HG03280 (cell line): ENCODE results near the gene HOXC10.

ENCODE experiments used
- ATAC-seq: cut with Tn5 transposase; IDR thresholded peaks from one replicate; pipeline ENCODE4 v1.9.1; 2021; ENCODE audit warnings: mild to moderate bottlenecking, moderate library complexity; ENCODE audit not compliant: unreplicated experiment

Gene HOXC10

GRCh38 chr12:53988541-53989226, 3.7 kb downstream of the HOXC10 start:
- no peak for ATAC-seq

DNA sequence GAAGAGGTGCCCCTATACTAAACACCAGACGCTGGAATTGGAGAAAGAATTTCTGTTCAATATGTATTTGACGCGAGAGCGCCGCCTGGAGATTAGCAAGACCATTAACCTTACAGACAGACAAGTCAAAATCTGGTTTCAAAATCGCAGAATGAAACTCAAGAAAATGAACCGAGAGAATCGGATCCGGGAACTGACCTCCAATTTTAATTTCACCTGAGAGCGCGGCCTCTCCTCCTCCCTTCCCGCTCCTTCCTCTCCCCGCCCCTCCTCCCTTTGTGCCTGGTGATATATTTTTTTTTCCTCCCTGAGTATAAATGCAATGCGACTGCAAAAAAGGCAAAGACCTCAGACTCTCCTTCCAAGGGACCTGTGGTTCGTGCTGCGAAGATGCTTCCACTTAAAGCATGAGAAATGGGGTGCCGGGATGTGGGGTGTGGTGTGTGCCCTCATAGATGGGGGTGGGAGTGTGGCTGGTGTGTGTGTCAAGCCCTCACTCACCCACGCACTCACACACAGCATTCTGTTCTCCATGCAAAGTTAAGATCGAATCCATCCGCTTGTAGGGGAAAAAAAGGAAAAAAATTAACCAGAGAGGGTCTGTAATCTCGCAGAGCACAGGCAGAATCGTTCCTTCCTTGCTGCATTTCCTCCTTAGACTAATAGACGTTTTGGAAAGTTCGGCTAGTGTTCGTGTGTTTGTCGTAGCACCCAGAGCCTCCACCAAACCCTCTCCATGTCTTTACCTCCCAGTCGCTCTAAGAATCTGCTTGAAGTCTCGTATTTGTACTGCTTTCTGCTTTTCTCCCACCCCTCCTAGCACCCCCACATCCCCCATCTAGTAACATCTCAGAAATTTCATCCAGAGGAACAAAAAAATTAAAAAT, 4.5 kb downstream of the HOXC10 start:
- ATAC-seq, result peak; percentile 47

DNA sequence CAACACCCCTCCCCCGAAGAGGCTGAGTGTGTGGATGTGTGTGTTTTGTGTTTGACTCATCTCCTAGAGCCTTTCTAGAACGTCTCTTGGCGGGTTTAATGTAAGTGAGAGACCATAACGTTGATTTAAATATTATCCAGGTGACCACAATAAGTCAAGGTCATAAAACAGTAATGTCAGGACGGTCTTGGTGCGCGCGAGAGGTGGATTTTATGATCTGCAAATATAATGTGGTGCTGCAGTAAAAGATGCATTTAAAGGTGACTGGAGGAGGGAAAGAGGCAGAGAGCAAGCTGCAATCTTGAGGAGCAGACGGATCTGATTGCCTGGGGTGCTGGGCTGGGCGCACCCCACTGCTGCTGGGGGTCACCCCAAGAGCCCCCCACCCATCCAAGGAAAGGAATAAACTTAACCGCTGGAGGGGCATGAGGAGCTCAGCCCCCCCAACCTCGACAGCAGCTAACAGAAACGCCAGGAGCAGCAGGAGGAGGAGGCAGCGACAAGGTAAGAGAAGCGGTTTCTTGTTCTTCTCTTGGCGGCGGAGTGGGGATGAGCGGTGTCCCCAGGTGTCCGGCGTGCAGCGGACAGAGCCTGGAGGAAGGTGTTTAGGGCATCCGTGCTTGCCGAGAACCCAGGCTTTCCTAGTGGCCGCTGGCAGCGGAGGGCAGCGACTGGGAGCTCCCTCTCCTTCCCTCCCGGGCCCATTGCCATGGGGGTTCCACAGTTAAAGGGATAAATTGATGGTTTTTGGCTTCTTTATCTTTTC, 5.5 kb downstream of the HOXC10 start:
- ATAC-seq, result no peak

GRCh38 chr12:53991077-53991460, 6.1 kb downstream of the HOXC10 start:
- ATAC-seq, result no peak

DNA sequence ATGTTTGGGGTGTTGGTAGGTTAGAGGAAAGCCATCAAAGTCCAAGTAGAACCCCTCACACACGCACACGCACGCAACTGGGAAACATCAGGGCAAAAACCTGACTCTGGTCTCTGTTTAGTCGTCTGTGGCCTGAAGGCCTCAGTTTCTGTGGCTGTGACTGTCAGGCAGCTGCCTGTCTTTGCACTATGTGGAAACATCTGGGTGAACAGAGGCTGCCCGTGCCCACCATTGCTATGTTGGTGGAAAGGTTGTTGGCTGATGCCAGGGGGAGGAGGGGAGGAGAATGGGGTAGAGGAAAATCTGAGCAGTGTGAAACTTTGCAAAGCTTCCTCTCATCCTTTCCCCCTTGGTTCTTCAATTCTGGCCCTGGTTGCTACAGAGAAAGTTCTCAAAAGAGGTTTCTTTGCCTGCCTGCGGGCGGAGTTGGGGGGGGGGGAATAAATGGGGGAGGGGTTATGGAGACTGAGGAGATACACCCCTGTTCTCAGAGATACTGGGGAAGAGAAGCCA, 7.5 kb downstream of the HOXC10 start:
- no peak for ATAC-seq

- no peak for ATAC-seq
Observed at GRCh38 chr12:53993162-53994008, 8.4 kb downstream of the HOXC10 start.

DNA sequence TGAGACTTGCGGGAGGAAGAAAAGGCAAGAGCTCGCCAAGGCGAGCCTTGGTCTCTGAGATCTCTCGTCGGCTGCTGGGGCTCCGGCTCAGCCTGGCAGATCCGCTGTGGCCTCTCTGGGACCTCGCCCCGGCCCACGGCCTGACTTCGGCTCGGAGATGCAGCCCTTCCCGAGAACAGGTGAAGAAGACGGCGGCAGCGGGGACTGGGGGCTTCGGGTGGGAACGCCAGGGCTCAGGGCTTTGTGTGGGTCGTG, 9.0 kb downstream of the HOXC10 start:
- no peak for ATAC-seq

DNA sequence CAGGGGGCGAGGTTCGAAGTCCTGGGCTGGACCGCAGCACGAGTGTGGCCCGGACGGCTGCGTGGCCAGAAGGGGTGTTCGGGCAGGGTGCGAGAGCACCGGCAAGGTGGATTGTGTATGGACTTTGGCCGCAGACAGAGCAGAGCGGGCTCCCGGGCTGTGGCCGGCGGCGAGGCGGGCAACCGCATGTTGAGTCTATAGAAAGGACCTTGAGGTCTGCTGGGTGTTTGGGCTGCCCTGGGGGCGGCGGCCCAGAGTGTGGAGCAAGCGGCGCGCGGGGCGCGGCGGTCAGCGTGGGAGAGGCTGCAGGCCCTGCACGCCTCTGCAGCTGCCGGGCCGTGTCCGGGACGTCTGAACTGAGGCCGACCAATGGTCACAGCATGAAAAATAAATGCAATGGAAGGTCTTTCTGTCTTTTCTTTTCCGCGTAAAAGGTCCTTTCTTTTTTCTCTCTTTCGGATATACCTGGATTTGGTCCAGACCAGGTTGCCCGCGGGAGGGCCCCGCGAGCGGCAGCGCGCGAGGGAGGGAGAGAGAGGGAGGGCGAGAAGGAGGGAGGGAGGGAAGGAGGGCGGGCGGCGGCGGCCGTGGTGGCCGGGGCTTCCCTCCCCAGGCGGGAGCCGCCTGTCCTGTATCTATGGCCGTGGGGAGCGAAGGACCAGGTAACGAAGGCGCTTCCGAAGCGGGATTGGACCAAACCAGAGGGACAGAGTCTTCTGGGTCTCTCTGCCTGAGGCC, 9.5 kb downstream of the HOXC10 start:
- no peak for ATAC-seq

GRCh38 chr12:53995002-53995377, 10.0 kb downstream of the HOXC10 start:
- no peak for ATAC-seq

- ATAC-seq, result no peak
Observed at GRCh38 chr12:53995378-53996239, 10.7 kb downstream of the HOXC10 start.

DNA sequence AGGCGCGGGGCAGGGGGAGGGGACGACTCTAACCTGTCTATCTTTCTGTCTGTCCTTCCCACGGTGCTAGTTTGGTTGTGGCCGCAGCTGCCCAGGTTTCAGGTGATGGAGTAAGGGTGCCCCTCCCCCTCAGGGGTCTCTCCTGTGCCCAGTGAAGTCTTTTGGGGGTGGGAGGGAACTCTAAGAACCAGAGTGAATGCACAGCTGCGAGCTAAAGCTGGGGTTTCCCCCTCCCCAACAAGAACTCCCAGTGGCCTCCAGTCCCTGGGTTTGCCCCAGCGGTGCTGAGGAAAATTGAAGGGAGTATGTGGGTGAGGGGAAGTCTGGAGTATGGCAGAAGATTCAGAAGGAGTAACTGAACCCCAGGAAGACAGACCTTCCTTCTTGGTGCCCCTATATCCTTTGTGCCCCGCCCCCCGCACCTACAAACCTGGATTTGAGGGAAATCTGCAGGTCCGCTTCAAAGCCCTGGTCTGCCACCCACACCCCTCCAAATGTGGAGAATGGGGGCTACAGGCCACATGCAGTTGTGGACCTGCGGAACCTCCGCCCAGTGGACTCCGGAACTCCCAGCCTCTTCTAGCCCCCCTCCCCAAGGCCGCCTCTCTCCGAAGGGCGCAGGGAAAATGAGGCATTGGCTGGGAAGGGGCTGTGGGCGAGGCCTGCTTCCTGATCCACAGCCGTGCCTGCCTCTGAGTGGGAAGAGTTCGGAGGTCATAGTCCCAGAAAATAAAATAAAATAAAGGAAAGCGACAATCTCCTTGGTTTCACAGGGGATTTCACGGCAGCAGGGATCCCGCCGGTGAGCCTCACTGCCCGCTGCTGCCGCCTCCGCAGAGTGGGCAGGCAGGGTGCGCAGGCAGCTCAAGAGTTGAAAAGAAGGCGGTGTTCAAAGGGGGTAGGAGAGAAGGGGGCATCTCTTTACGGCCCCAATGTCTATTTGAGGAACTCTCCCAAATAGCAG, 11.6 kb downstream of the HOXC10 start:
- no peak for ATAC-seq

- ATAC-seq, result no peak
Observed at GRCh38 chr12:53997204-53998109, 12.5 kb downstream of the HOXC10 start.

DNA sequence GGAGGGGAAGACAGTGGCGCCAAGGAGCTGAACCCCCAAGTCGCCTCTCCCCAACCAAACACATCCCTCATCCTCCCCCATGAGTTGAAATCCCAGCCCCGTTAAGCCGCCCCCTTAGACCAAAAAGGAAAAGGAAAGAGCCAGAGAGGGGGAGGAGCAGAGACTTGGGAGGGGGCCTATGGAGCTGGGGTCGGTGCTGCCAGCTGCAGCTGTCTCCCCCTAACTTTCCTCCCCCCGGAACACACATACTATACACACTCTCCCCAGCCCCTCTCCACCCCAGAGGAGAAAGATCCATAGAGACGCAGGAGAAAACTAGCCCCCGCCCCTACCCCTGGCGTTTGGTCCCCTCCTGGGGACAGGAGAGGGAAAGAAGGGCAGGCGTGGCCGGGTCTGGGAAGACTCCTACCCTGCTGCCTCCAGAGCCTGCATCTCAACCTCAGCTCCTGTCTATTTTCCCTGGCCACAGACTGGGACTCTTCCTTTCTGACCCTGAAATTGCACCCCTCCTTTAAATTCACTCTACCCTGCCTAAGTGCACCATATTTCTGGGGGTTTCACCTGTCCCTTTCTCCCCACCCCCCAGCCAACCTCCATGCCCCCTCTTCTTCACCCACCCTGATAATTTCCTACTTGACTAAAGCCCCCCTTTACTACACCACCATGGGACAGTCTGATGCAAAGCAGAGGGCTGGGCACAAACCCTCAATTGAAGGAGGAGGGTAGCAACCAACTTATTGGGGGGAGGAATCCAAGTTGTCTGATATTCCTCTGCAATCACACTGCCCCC, 13.4 kb downstream of the HOXC10 start:
- no peak for ATAC-seq

- no peak for ATAC-seq
Observed at GRCh38 chr12:53998900-53999236, 13.9 kb downstream of the HOXC10 start.

DNA sequence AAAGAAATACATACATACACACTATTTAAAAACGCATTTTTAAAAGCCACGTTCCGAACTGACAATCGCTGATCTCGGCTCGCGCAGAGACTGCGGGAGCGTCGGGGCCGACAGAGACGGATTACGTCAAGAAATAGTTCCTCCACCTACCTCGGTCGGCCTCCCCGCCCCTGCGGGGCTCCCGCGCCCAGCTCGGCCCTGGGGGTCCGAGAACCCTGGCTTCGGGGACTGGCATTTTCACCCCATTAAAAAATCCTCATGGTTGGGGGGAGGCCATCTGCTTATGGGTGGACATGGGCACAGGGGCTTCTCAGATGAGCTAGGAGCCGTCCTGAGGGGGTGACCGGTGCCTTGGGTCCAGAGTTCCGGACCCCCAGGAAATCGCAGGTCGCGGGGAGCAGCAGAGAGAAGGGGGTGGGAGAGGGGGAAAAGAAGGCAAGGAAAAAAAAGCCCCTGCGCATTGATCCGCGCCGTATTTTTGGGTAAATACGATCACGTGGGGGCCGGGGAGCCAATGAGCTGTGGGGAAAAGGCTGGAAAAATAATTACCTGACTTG, 14.7 kb downstream of the HOXC10 start:
- no peak for ATAC-seq
